Ishikawa (cell line): ENCODE data around the gene F12.

Experiments
- NFIC ChIP-seq: IDR thresholded peaks from 2 replicates; pipeline ENCODE4 v1.6.1; 2012
- TAF1 ChIP-seq: IDR thresholded peaks from 2 replicates; pipeline ENCODE4 v1.6.1; 2012; ENCODE audit warnings: low read depth, mild to moderate bottlenecking
- YY1 ChIP-seq: IDR thresholded peaks from 2 replicates; pipeline ENCODE4 v1.6.1; 2012; ENCODE audit warnings: low read depth
- TF ChIP-seq, protein P1 (sequence below): IDR thresholded peaks from 2 replicates; pipeline ENCODE4 v1.6.1; 2012; ENCODE audit warnings: low read depth, mild to moderate bottlenecking
- TF ChIP-seq, protein P2 (sequence below): IDR thresholded peaks from 2 replicates; pipeline ENCODE4 v1.6.1; 2012

DNA sequence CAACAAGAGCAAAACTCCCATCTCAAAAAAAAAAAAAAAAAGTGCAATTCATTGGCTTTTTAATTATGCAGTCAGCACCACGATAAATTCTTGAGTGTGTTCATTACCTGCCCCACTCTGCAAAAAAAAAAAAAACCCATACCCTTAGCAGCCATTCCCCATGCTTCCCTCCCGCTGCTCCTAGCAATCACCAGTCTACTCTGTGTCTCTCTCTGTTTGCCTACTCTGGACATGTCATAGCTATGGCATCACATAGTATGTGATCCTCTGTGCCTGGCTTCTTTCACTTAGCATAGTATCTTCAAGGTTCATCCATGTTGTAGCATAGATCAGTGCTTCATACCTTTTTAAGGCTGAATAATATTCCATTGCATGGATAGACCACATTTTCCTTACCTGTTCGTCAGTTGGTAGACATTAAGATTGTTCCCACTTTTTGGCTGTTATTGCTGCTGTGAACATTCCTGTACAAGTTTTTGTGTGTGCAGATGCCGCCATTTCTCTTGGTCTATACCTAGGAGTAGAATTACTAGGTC, 30.2 kb upstream of the F12 start:
- TF ChIP-seq NFIC (no peak), YY1 (no peak), TAF1 (no peak)
- TF ChIP-seq, protein P1, sequence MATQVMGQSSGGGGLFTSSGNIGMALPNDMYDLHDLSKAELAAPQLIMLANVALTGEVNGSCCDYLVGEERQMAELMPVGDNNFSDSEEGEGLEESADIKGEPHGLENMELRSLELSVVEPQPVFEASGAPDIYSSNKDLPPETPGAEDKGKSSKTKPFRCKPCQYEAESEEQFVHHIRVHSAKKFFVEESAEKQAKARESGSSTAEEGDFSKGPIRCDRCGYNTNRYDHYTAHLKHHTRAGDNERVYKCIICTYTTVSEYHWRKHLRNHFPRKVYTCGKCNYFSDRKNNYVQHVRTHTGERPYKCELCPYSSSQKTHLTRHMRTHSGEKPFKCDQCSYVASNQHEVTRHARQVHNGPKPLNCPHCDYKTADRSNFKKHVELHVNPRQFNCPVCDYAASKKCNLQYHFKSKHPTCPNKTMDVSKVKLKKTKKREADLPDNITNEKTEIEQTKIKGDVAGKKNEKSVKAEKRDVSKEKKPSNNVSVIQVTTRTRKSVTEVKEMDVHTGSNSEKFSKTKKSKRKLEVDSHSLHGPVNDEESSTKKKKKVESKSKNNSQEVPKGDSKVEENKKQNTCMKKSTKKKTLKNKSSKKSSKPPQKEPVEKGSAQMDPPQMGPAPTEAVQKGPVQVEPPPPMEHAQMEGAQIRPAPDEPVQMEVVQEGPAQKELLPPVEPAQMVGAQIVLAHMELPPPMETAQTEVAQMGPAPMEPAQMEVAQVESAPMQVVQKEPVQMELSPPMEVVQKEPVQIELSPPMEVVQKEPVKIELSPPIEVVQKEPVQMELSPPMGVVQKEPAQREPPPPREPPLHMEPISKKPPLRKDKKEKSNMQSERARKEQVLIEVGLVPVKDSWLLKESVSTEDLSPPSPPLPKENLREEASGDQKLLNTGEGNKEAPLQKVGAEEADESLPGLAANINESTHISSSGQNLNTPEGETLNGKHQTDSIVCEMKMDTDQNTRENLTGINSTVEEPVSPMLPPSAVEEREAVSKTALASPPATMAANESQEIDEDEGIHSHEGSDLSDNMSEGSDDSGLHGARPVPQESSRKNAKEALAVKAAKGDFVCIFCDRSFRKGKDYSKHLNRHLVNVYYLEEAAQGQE: no peak
- TF ChIP-seq, protein P2, sequence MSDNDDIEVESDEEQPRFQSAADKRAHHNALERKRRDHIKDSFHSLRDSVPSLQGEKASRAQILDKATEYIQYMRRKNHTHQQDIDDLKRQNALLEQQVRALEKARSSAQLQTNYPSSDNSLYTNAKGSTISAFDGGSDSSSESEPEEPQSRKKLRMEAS: no peak
